IMR-90 (cell line): ENCODE measurements around the gene CLPX. TPM values are rescaled to one million over a fixed set of nuclear protein-coding genes. Genes with fewer than 3 reads are reported as not detected.

ENCODE experiments used
- ATAC-seq: fragments of 200-7000 bp; cut with Tn5 transposase; 2 replicates; pipeline ENCODE4 v1.9.1; 2020; ENCODE audit warnings: low read depth, mild to moderate bottlenecking, moderate library complexity
- BruUV-seq: library from RNA; stranded (reverse); fragments of 400-500 nt; replicated peaks from 2 replicates; lab custom pipeline; 2021; lab: Mats Ljungman, UMichigan
- CTCF ChIA-PET: fragments of 300-600 bp; formaldehyde crosslinking; extraction: SDS; loops from one replicate; lab custom pipeline; 2021; ENCODE audit warnings: antibody characterized with exemption; lab: Yijun Ruan, JAX
- POLR2A ChIA-PET: fragments of 300-600 bp; sonication (Branson Sonifier 250); formaldehyde crosslinking; loops from one replicate; lab custom pipeline; 2022; ENCODE audit warnings: antibody characterized with exemption; ENCODE audit not compliant: unreplicated experiment; lab: Charles Lee
- DNase-seq: peaks from one replicate; pipeline ENCODE4 v3.0.0; 2013
- H2AFZ ChIP-seq: replicated peaks from 2 replicates; pipeline ENCODE3; 2013; ENCODE audit warnings: low read length, mild to moderate bottlenecking; ENCODE audit not compliant: poor library complexity
- H2AK5ac ChIP-seq: 2 replicates; pipeline ENCODE4 v1.6.1; 2013; ENCODE audit warnings: low read depth, low read length, inconsistent platforms
- H2AK9ac ChIP-seq: replicated peaks from 2 replicates; pipeline ENCODE3; 2013; ENCODE audit warnings: mild to moderate bottlenecking, low read depth, low read length, moderate library complexity; ENCODE audit not compliant: poor library complexity
- H2BK120ac ChIP-seq: 2 replicates; pipeline ENCODE4 v1.6.1; 2013; ENCODE audit warnings: low read depth, low read length, inconsistent platforms
- H2BK15ac ChIP-seq: 3 replicates; pipeline ENCODE4 v1.6.1; 2013; ENCODE audit warnings: low read depth, low read length, inconsistent platforms
- H2BK20ac ChIP-seq: 2 replicates; pipeline ENCODE4 v1.6.1; 2013; ENCODE audit warnings: low read depth, mild to moderate bottlenecking, inconsistent platforms, low read length, moderate library complexity
- H2BK5ac ChIP-seq: 2 replicates; pipeline ENCODE4 v1.6.1; 2013; ENCODE audit warnings: mild to moderate bottlenecking, low read depth, low read length, inconsistent platforms; ENCODE audit not compliant: poor library complexity, severe bottlenecking
- H3K14ac ChIP-seq: replicated peaks from 2 replicates; pipeline ENCODE4 v1.6.1; 2013; ENCODE audit warnings: low read depth, low read length, inconsistent platforms
- H3K18ac ChIP-seq: 2 replicates; pipeline ENCODE4 v1.6.1; 2013; ENCODE audit warnings: low read depth, low read length, control low read depth
- H3K23ac ChIP-seq: 2 replicates; pipeline ENCODE4 v1.6.1; 2013; ENCODE audit warnings: low read depth, low read length, inconsistent platforms
- H3K27ac ChIP-seq: 2 replicates; pipeline ENCODE4 v1.5.1; 2013; ENCODE audit warnings: mild to moderate bottlenecking, control low read depth, low read length; ENCODE audit not compliant: insufficient read depth
- H3K27me3 ChIP-seq: 2 replicates; pipeline ENCODE4 v1.6.1; 2013; ENCODE audit warnings: low read length; ENCODE audit not compliant: control insufficient read depth, insufficient read depth
- H3K36me3 ChIP-seq: 2 replicates; pipeline ENCODE4 v1.6.1; 2013; ENCODE audit warnings: low read length, mixed read lengths; ENCODE audit not compliant: control insufficient read depth, insufficient read depth
- H3K4ac ChIP-seq: 2 replicates; pipeline ENCODE4 v1.6.1; 2013; ENCODE audit warnings: low read depth, low read length, inconsistent platforms
- H3K4me1 ChIP-seq: 2 replicates; pipeline ENCODE4 v1.6.1; 2013; ENCODE audit warnings: low read length, mixed read lengths; ENCODE audit not compliant: control insufficient read depth, insufficient read depth
- H3K4me2 ChIP-seq: 2 replicates; pipeline ENCODE4 v1.6.1; 2013; ENCODE audit warnings: low read depth, mild to moderate bottlenecking, control low read depth, low read length, moderate library complexity
- H3K4me3 ChIP-seq: 2 replicates; pipeline ENCODE4 v1.5.1; 2013; ENCODE audit warnings: low read depth, mild to moderate bottlenecking, control low read depth, low read length, moderate library complexity; ENCODE audit not compliant: insufficient read depth
- H3K56ac ChIP-seq: 2 replicates; pipeline ENCODE4 v1.6.1; 2013; ENCODE audit warnings: low read length, inconsistent platforms; ENCODE audit not compliant: insufficient read depth; ENCODE audit errors: extremely low read depth
- H3K79me1 ChIP-seq, 2 experiments: 2 replicates each; pipeline ENCODE4 v1.6.1; 2013; ENCODE audit warnings: low read length in 2 of 2, inconsistent platforms in 1 of 2, low read depth in 1 of 2
- H3K9ac ChIP-seq: 2 replicates; pipeline ENCODE4 v1.6.1; 2013; ENCODE audit warnings: low read depth, low read length, control low read depth
- H3K9me1 ChIP-seq: 2 replicates; pipeline ENCODE4 v1.6.1; 2013; ENCODE audit warnings: low read length, inconsistent platforms; ENCODE audit not compliant: insufficient read depth
- H3K9me3 ChIP-seq: 2 replicates; pipeline ENCODE4 v1.6.1; 2013; ENCODE audit warnings: low read length; ENCODE audit not compliant: control insufficient read depth, insufficient read depth
- H4K20me1 ChIP-seq: 2 replicates; pipeline ENCODE4 v1.6.1; 2013; ENCODE audit warnings: low read length, inconsistent platforms; ENCODE audit not compliant: insufficient read depth
- H4K5ac ChIP-seq: 2 replicates; pipeline ENCODE4 v1.6.1; 2013; ENCODE audit warnings: mild to moderate bottlenecking, low read depth, low read length, control low read depth
- H4K8ac ChIP-seq, 2 experiments: 2 replicates each; pipeline ENCODE4 v1.6.1; 2013; ENCODE audit warnings: low read depth in 2 of 2, low read length in 2 of 2, control low read depth in 1 of 2, inconsistent platforms in 1 of 2
- H4K91ac ChIP-seq: 2 replicates; pipeline ENCODE4 v1.6.1; 2013; ENCODE audit warnings: low read depth, low read length, inconsistent platforms; ENCODE audit not compliant: insufficient read depth
- CEBPB ChIP-seq: IDR thresholded peaks from 2 replicates; pipeline ENCODE4 v1.6.1; 2012; ENCODE audit warnings: low read depth, low read length, improper control_type of control experiment
- MAFK ChIP-seq: IDR thresholded peaks from 2 replicates; pipeline ENCODE4 v1.6.1; 2012; ENCODE audit warnings: low read depth, low read length, improper control_type of control experiment
- MAZ ChIP-seq: IDR thresholded peaks from 2 replicates; pipeline ENCODE4 v1.6.1; 2012; ENCODE audit warnings: low read depth, mild to moderate bottlenecking, low read length, improper control_type of control experiment, moderate library complexity, borderline replicate concordance
- RCOR1 ChIP-seq: IDR thresholded peaks from 2 replicates; pipeline ENCODE4 v1.6.1; 2012; ENCODE audit warnings: mild to moderate bottlenecking, low read length, improper control_type of control experiment; ENCODE audit not compliant: insufficient replicate concordance
- SMC3 ChIP-seq: fragments of 150-350 bp; IDR thresholded peaks from 2 replicates; pipeline ENCODE4 v1.6.1; 2016; ENCODE audit warnings: low read depth, mild to moderate bottlenecking, antibody characterized with exemption, low read length, moderate library complexity
- WGBS, 2 experiments: methylation state at CpG; one replicate each; pipeline versions ENCODE4 v1.1.5 to v1.1.7; 2013; ENCODE audit warnings: missing lambda C conversion rate in 2 of 2; ENCODE audit not compliant: insufficient read length in 1 of 2; ENCODE audit errors: extremely low coverage in 2 of 2; 5-methylcytosine and 5-hydroxymethylcytosine counted together
- dilution Hi-C: fragments of 300-500 bp; cut with HindIII; formaldehyde crosslinking; loops from one replicate; pipeline ENCODE4 v1.14.3; 2018; ENCODE audit warnings: low sequenced_read_pairs; ENCODE audit not compliant: unreplicated experiment
- in situ Hi-C: fragments of 300-500 bp; cut with MboI; formaldehyde crosslinking; loops from 3 replicates; pipeline ENCODE4 v1.14.3; 2019; ENCODE audit warnings: low sequenced_read_pairs, inconsistent platforms, mixed read lengths
- intact Hi-C: fragments of 100-400 bp; cut with micrococcal nuclease; formaldehyde crosslinking; loops from 2 replicates; pipeline ENCODE4 v1.10.0; 2022
- polyA plus RNA-seq, 3 experiments: library from polyadenylated mRNA; depleted of rRNA; stranded (reverse); fragments of >200 nt; gene quantifications; 2 replicates each; pipeline ENCODE4 v1.2.3, GENCODE V29; 2012; ENCODE audit warnings: low replicate concordance in 1 of 3
- total RNA-seq: library from RNA; depleted of rRNA; stranded (reverse); fragments of >200 nt; gene quantifications from 2 replicates; pipeline ENCODE4 v1.2.3, GENCODE V29; 2012
- TF ChIP-seq, protein P1 (sequence below): fragments of 150-350 bp; IDR thresholded peaks from 2 replicates; pipeline ENCODE4 v1.6.1; 2017; ENCODE audit warnings: mild to moderate bottlenecking, antibody characterized with exemption, low read length, low read depth

Gene CLPX
- total and polyA plus RNA-seq, 2 of the 4 experiments (the other 2 are of a cell fraction) = 25.8 to 26.9 TPM

- Histone ChIP-seq H3K4me2 (no peak overlapping the region), H4K5ac (no peak overlapping the region), H3K27me3 (peaks cover 40% of the 10 kb centered on the region), H3K14ac (no peak overlapping the region), H3K9me3 (no peaks in the 10 kb centered on the region), H3K27ac (no peak overlapping the region), H3K4me3 (no peak overlapping the region), H3K9ac (no peak overlapping the region), H2AK5ac (no peak overlapping the region), H4K91ac (no peak overlapping the region), H3K56ac (no peak overlapping the region), H3K4me1 (peaks cover 8% of the 10 kb centered on the region; the same call in 1 of the 2 replicates), H2AFZ (no peak overlapping the region), H2BK120ac (no peak overlapping the region), H3K23ac (no peak overlapping the region), H3K79me1 (no peaks in the 10 kb centered on the region), H2BK20ac (no peak overlapping the region), H2BK15ac (no peak overlapping the region), H4K20me1 (no peaks in the 10 kb centered on the region), H4K8ac (no peak overlapping the region), H2AK9ac (no peak overlapping the region), H3K36me3 (no peaks in the 10 kb centered on the region), H3K18ac (no peak overlapping the region), H3K9me1 (peaks cover 3% of the 10 kb centered on the region; the same call in 1 of the 2 replicates), H3K4ac (no peak overlapping the region), H2BK5ac (no peak overlapping the region)
- ChIA-PET POLR2A (no interaction called here), CTCF (no interaction called here)
- in situ Hi-C loops (no loop called here), intact Hi-C loops (no loop called here), dilution Hi-C loops (no loop called here)
- WGBS, 2 experiments = 90% methylated on average over 14 of the region's 20 CpGs; no CpG with 5 or more reads in 1 of the 2 experiments
- no TSS peak for BruUV-seq
- TF ChIP-seq CEBPB (no peak), RCOR1 (no peak), MAZ (no peak), SMC3 (no peak), MAFK (no peak)
- TF ChIP-seq, protein P1, sequence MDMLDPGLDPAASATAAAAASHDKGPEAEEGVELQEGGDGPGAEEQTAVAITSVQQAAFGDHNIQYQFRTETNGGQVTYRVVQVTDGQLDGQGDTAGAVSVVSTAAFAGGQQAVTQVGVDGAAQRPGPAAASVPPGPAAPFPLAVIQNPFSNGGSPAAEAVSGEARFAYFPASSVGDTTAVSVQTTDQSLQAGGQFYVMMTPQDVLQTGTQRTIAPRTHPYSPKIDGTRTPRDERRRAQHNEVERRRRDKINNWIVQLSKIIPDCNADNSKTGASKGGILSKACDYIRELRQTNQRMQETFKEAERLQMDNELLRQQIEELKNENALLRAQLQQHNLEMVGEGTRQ = no peak
- DNase-seq (no peak), ATAC-seq (no peak)
Measured at GRCh38 chr15:65206750-65207149, 21.6 kb upstream of the CLPX start.
